ENCODE measurements around the gene AP3S2. TPM values are rescaled to one million over a fixed set of nuclear protein-coding genes. Genes with fewer than 3 reads are reported as not detected.

The AP3S2 gene
- polyA plus RNA-seq, 1 donor (not counting 4 experiments of a cell fraction or from before 2014, with no cell fraction given): 34.6 TPM

DNA sequence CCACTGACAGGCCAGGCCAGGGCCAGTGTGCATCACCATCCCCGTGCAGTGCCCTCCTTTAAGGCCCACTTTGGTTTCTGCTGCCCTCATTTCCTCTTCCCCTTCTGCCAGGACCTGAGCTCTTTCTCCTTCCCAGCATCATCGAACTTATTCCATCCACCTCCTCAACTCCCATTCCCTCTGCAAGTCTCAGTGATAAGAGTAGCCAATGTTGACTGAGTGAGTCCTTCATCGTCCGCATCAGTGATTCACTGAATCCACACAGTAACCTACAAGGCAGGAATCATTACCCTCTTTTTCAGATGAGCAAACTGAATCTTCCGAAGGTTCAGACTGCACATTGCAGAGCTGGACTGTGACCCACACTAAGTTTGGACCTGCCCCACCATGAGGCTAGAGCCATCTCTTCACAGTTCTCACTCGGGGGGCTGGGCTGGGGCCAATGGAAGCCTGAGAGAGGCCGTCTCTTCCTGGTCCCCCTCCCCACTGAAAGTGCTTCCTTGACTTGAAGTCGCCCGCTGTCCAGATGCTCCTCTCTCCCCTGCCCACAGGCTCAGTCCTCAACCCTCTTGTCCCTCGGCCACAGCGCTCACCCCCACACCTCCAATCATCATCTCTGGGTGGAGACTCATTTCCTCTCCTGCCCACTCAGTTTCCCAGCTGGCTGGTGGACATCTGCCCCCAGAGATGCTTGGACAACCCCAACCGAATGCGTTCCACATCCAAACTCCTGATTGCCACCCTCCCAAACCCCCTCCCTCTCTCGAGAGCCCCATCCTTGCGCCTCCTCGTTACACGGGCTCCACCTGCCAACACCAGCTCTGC, 64.0 kb downstream of the AP3S2 start:
- no peaks in the 10 kb centered on the region for H3K27me3 ChIP-seq (ENCODE audit: control insufficient read depth, extremely low read depth, insufficient read depth, low read length)
- no peaks in the 10 kb centered on the region for H3K79me2 ChIP-seq (ENCODE audit: control insufficient read depth, insufficient read depth, low read length)
- dilution Hi-C loops (cut with MboI; ENCODE audit: extremely low pct_ligation_motif_present, low sequenced_read_pairs): no loop called here
- H3K36me3 ChIP-seq (ENCODE audit: control insufficient read depth in 2 of 2, extremely low read depth in 1 of 2, insufficient read depth in 2 of 2, low read length in 2 of 2): peaks cover 18% of the 10 kb centered on the region in 2 experiments
- H3K9me1 ChIP-seq (ENCODE audit: control insufficient read depth, extremely low read depth, insufficient read depth, low read length): no peaks in the 10 kb centered on the region
- H3K4me2 ChIP-seq (ENCODE audit: control insufficient read depth, extremely low read depth, insufficient read depth, low read depth, low read length): no peak overlapping the region
- no peak for FAIRE-seq
- no peak overlapping the region for H2AFZ ChIP-seq (ENCODE audit: control insufficient read depth, low read length)
- H3K9me3 ChIP-seq (ENCODE audit: control insufficient read depth, low read depth, low read length): no peaks in the 10 kb centered on the region
- no peak overlapping the region for H3K27ac ChIP-seq (ENCODE audit: control insufficient read depth, insufficient read depth, low read length)
- DNase-seq (ENCODE audit: low read depth, low spot score): no peak
- H3K4me1 ChIP-seq (ENCODE audit: control insufficient read depth, extremely low read depth, insufficient read depth, low read length): peaks cover 12% of the 10 kb centered on the region
- H3K4me3 ChIP-seq (ENCODE audit: control insufficient read depth in 2 of 3, extremely low read depth in 1 of 3, insufficient read depth in 2 of 3, low read depth in 1 of 3, low read length in 3 of 3): no peak overlapping the region
- TF ChIP-seq, protein P1, sequence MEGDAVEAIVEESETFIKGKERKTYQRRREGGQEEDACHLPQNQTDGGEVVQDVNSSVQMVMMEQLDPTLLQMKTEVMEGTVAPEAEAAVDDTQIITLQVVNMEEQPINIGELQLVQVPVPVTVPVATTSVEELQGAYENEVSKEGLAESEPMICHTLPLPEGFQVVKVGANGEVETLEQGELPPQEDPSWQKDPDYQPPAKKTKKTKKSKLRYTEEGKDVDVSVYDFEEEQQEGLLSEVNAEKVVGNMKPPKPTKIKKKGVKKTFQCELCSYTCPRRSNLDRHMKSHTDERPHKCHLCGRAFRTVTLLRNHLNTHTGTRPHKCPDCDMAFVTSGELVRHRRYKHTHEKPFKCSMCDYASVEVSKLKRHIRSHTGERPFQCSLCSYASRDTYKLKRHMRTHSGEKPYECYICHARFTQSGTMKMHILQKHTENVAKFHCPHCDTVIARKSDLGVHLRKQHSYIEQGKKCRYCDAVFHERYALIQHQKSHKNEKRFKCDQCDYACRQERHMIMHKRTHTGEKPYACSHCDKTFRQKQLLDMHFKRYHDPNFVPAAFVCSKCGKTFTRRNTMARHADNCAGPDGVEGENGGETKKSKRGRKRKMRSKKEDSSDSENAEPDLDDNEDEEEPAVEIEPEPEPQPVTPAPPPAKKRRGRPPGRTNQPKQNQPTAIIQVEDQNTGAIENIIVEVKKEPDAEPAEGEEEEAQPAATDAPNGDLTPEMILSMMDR (optimal IDR thresholded peaks at IDR 0.05 in 1 of 3, IDR thresholded peaks at IDR 0.05 in 1 of 3, conservative IDR thresholded peaks at IDR 0.05 in 1 of 3; ENCODE audit: extremely low read depth in 1 of 3, insufficient read depth in 2 of 3, low read length in 3 of 3): no peak
- TF ChIP-seq EZH2 (IDR thresholded peaks at IDR 0.05; ENCODE audit: low read length): no peak
- H4K20me1 ChIP-seq (ENCODE audit: control insufficient read depth, extremely low read depth, insufficient read depth, low read length): no peaks in the 10 kb centered on the region
- H3K9ac ChIP-seq (ENCODE audit: control insufficient read depth, extremely low read depth, insufficient read depth, low read length): no peak overlapping the region

DNA sequence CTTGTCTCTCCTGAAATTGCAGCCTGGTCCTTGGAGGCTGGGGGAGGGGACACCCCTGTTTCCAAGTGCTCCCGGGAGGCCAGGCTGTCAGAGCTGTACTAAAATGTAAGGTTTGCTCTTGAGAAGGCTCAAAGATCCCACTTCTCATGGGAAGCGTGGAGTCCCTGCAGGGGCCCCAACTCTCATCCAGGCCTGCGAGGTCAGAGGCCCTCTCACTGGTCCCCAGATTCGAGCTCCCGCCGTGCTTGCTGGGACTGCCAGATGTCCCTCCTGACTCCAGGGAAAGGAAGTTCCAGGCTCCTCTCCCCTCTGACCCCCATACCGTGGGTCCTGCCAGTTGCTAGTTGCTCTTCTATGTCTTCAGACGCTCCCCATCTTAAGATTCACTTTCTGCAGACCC, 64.6 kb downstream of the AP3S2 start:
- H3K9me3 ChIP-seq (ENCODE audit: control insufficient read depth, low read depth, low read length): no peaks in the 10 kb centered on the region
- TF ChIP-seq, protein P1 (optimal IDR thresholded peaks at IDR 0.05 in 1 of 3, IDR thresholded peaks at IDR 0.05 in 1 of 3, conservative IDR thresholded peaks at IDR 0.05 in 1 of 3; ENCODE audit: extremely low read depth in 1 of 3, insufficient read depth in 2 of 3, low read length in 3 of 3): no peak
- no peak for TF ChIP-seq EZH2 (IDR thresholded peaks at IDR 0.05; ENCODE audit: low read length)
- H3K79me2 ChIP-seq (ENCODE audit: control insufficient read depth, insufficient read depth, low read length): no peaks in the 10 kb centered on the region
- no peaks in the 10 kb centered on the region for H3K27me3 ChIP-seq (ENCODE audit: control insufficient read depth, extremely low read depth, insufficient read depth, low read length)
- H3K36me3 ChIP-seq (ENCODE audit: control insufficient read depth in 2 of 2, extremely low read depth in 1 of 2, insufficient read depth in 2 of 2, low read length in 2 of 2): peaks cover 13 to 15% of the 10 kb centered on the region in 2 experiments
- H3K4me1 ChIP-seq (ENCODE audit: control insufficient read depth, extremely low read depth, insufficient read depth, low read length): peaks cover 7% of the 10 kb centered on the region
- no peaks in the 10 kb centered on the region for H3K9me1 ChIP-seq (ENCODE audit: control insufficient read depth, extremely low read depth, insufficient read depth, low read length)
- H3K4me2 ChIP-seq (ENCODE audit: control insufficient read depth, extremely low read depth, insufficient read depth, low read depth, low read length): no peak overlapping the region
- FAIRE-seq: no peak
- no peak overlapping the region for H3K4me3 ChIP-seq (ENCODE audit: control insufficient read depth in 2 of 3, extremely low read depth in 1 of 3, insufficient read depth in 2 of 3, low read depth in 1 of 3, low read length in 3 of 3)
- no peaks in the 10 kb centered on the region for H4K20me1 ChIP-seq (ENCODE audit: control insufficient read depth, extremely low read depth, insufficient read depth, low read length)
- H2AFZ ChIP-seq (ENCODE audit: control insufficient read depth, low read length): no peak overlapping the region
- H3K27ac ChIP-seq (ENCODE audit: control insufficient read depth, insufficient read depth, low read length): no peak overlapping the region
- dilution Hi-C loops (cut with MboI; ENCODE audit: extremely low pct_ligation_motif_present, low sequenced_read_pairs): no loop called here
- DNase-seq (ENCODE audit: low read depth, low spot score): no peak
- H3K9ac ChIP-seq (ENCODE audit: control insufficient read depth, extremely low read depth, insufficient read depth, low read length): no peak overlapping the region
